NCI-H82 (cell line): Measurements from ENCODE around the gene C1S.
"Not testable (repeated sequence)": the region's sequence is repeated elsewhere in the genome, so short reads cannot be mapped to it uniquely, and the experiment has no call there.

ENCODE experiments used
- DNase-seq: peaks from one replicate; lab custom pipeline; 2025; lab: John Stamatoyannopoulos, UW

Gene C1S

GRCh38 chr12:7046383-7047105 is 14.0 kb upstream of the C1S start:
- DNase-seq = no peak

- DNase-seq = no peak
These were observed 13.2 kb upstream of the C1S start for GRCh38 chr12:7047306-7047705.

GRCh38 chr12:7049445-7049951 is 11.0 kb upstream of the C1S start:
- not testable (repeated sequence) for DNase-seq

- not testable (repeated sequence) for DNase-seq
These were observed 10.5 kb upstream of the C1S start for GRCh38 chr12:7049973-7050372.

- DNase-seq = no peak
These were observed 5.6 kb upstream of the C1S start for GRCh38 chr12:7054925-7055324.

DNA sequence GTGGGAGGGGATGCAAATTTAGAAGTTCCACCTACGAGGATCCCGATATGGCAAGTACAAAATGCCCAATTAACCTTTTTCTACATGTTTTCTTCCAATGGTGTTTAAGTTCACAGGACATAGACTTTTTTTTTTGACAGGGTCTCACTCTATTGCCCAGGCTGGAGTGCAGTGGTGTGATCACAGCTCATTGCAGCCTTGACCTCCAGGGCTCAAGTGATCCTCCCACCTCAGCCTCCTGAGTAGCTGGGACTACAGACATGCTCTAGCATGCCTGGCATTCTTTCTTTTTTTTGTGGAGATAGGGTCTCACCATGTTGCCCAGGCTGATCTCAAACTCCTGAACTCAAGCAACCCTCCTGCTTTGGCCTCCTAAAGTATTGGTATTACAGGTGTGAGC is 4.8 kb upstream of the C1S start:
- DNase-seq = not testable (repeated sequence)

DNA sequence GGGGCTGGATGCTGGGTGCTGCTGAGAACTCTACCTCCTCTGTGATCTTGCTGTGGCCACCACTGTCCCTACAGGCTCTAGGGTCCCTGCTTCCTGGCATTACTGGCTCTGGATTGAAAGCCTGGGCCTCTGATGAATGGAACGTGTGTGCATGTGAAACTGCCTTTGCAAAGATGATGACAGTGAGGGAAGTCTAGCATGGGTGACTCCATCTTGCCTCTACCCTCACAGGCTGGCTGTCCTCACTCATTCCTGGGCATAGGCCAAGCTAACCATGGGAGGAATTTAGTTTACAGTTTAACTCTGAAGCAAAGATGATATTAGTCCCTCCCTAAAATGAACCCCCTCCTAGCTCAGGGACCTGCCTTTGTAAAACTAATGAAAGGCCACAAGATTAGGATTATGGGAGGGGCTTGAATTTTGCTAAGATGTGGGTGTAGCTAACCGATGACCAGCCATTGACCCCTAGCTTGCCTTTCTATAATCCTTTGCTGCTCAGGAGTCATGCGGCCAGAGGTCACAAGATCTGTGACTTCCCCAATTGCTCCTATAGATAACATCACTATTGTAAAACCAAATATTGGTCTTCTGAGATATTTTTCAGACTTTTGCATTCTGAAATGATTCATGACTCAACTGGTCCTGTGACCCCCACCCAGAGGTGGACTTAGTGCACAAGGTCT is 2.2 kb upstream of the C1S start:
- no peak for DNase-seq

DNA sequence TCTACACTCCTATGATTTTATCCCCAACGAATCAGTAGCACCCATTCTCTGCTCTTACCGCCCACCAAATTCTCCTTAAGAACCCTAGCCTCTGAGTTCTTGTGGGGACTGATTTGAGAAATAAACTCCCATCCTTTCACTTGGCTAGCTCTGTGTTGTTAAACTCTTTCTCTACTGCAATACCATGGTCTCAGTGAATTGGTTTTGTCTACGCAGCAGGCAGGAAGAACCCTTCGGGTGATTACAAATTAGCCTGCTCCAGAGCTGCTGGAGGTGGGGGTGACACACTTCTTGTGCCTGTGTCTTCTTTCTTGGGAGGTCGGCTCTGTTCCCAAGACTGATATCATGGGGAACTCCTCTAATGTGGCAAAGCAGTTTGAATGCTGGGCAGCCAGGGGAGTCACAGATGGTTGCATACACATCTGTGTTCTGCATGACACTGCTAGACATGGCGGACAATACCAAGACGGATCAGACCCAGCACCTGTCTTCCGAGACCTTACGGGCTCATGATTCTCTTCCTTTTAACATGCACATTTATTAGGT is 1.6 kb upstream of the C1S start:
- DNase-seq = no peak

DNA sequence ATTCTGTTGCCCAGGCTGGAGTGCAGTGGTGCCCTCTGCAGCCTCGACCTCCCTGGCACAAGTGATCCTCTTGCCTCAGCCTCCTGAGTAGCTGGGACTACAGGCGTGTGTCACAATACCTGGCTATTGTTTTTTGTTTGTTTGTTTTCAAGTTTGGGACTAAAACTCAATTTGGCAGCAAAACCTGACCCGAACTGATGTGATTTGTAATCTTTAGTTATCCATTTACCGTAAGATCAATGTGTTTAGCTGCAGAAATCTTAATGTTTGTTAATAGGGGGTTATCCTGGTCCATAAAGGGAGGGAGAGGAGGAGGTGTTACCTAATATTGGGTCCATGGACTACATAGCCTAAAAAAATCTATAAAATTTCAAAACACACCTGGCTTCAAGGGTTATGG is 738 bp upstream of the C1S start:
- no peak for DNase-seq

DNA sequence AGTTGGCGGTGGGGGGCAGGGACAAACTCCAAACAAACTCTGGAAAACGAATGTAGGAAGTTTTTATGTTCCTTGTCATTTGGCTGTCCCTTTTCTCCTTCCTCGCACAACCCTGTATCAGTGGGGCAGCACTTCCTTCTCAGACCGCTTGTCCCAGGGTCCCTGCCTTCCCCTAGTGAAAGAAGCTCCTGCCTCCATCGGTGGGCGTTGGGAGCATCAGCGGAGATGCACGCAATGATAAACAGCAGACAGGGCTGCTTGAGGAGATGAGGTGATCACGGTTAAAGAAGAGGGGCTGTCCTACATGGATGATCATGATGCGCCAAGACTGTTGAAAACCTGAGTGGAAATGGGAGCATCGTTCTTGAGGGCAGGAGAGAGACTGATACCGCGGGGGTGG is 620 bp downstream of the C1S start:
- no peak for DNase-seq

DNA sequence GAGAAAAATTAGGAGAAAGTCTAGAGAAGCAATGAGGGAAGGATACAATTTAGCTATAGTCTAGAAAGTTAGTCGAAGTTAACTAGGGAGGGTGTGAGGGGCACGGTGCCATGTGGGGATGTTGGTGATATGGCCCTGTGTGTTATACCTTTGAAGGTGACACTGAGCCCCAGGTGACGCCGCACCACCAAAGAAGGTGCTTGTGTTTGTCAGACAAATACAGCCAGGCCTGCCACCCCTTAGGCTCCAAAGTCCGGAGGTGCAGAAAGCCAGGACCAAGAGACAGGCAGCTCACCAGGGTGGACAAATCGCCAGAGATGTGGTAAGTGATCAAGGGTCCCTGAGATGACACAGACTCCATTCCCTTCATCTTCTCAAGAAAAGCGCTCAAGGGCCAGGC is 1.1 kb downstream of the C1S start:
- no peak for DNase-seq

GRCh38 chr12:7064516-7064915 is 4.0 kb downstream of the C1S start:
- no peak for DNase-seq

DNA sequence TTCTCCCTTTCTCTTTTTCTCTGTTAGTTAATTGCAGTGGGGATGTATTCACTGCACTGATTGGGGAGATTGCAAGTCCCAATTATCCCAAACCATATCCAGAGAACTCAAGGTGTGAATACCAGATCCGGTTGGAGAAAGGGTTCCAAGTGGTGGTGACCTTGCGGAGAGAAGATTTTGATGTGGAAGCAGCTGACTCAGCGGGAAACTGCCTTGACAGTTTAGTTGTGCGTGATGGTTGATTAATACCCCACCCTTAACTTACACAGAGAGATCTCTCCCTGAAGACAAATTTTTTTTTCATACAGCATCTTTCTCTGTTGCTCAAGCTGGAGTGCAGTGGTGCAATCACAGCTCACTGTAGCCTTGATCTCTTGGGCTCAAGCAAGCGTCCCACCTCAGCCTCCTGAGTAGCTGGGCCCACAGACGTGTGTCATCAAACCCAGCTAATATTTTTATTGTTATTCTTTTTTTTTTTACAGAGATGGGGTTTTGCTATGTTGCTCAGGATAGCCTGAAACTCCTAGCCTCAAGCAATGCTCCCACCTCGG is 4.6 kb downstream of the C1S start:
- DNase-seq = no peak

DNA sequence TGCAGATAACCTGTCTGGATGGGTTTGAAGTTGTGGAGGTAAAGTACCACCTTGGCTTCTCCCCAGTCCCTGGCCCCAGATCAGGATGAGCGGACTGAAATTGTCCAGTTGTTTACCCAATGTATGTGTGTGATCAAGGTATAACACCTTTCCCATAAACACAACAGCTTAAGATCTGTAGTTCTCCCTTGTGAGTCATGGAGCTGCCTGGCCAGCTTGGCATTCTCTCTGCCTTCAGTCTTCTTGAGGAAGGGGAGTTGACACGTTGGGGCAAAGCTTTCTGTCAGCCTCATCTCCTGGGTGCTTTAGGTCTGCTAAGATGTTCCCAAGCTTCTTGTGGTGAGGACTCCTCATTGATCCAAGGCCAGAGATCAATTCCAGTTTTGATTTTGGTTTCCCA is 6.1 kb downstream of the C1S start:
- DNase-seq = no peak

DNA sequence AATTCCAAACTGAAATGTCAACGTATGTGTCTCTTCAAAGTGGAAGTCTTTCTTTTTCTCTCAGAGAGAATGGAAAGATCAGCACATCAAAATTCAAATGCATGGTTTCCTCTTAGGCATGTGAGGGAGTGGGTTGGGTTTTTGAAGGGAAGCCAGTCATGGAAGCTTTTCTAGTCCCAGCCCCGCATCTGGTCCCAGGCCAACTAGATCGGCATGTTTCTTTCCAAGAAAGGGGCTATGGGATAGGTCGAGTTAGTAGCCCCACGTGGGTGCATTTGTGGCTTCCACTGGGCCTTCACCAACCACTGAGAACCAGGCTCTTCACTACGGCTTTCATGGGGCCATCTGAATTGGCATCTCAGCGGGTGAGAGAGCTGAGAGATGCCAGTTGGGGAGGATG is 6.6 kb downstream of the C1S start:
- no peak for DNase-seq

DNA sequence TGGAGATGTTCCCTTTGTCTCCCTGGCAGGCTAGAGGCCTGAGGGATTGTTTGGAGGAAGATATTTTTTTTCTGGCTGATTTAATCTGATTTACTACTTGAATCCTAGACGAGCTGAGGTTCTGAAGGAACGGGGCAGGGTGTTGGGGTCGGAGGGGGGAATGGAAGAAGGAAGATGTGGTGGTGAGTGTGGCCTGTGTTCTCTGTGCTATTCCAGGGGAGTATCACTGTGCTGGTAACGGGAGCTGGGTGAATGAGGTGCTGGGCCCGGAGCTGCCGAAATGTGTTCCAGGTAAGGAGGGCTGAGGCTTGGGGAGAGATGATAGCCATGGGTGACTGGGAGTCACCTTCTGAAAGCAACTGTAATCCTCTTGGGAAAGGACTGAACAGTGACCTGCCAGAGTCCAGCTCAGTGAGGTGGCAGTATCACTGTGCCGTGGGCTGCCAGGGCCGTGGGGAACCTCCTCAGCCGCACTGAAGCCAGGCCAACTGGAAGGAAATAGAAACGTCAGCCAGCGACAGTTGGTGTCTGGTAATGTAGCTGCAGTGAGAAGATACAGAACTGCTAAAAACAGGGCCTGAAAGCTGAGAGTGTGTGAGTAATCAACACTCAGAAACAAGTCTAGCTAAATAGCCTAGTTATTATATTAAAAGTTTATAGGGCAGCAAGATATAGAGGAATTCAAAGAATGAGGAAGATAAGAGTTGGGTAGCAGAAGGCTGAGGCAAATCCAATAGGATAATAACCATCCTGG is 7.9 kb downstream of the C1S start:
- DNase-seq = no peak

DNA sequence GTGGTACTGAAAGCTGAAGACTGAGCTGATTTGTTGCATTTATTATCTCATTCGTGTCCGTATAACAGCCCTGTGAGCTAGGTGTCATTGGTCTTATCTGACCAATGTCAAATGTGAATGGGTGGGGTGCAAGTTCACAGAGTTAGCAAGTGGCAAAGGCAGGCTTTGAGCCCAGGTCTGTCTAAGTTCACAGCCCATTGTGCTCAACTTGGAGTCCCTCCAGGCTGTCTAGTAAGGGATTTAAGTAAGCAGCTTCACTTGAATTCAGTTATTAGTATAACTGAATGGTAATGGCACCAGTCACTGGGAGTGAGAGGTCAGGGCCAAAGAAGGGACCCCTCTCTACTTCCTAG is 8.5 kb downstream of the C1S start:
- DNase-seq = no peak

DNA sequence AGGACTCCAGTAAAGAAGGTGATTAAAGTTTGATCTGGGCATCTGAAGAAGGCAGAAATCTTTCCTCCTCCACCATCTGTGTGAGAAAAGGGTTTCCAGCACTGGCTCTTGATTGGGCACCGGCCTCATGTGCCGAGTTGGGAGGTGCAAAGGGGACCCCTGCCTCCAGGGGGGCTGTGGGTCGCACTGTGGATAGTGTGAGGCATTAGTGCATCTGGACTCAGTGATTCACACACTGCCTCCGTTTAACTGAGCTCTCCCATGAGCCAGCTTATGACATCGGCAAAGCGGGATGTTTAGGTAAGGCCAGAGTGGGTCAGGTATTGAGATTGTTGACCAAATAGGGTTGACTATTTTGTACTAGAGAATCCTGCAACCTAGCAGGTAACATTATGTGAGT is 8.9 kb downstream of the C1S start:
- DNase-seq = no peak

- DNase-seq = no peak
These were observed 11.5 kb downstream of the C1S start for GRCh38 chr12:7072035-7072434.

DNA sequence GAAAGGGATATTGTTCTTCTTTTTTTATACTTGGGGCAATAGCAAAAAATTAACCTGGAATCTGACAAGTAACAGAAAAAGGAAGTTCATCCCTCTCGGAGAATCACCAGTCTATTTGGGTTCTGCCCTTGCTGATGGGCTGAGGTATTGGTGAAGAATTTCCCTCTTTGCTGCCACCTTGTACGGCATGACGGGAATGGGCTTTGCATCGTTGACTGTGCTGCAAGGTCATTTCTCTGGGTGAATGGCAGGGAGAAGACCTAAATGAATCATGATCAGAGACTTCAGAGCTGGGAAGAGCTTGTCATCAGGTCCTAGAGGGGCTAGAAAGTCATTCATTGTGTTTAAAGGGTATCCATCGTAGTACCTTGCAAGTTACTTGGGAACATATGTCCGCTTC is 12.0 kb downstream of the C1S start:
- no peak for DNase-seq

DNA sequence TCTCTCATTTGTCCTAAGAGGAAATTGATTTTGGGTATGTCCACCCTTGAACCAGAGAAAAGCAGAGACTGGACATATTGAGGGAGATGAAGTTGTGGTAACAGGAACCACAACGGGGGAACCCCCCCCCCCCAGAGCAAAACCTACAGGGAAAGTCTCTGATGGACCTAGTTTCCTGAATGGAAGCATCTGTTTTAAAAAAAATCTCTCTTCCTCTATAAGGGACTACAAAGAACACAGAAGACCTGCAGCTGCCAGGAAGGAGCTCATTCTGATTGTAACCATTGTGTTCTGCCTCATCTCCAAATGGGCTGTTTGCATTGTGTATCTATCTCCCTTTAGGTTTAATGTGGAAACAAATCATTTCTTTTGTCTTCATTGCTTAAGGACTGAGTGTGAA is 13.4 kb downstream of the C1S start:
- DNase-seq = no peak

- no peak for DNase-seq
These were observed 15.0 kb downstream of the C1S start for GRCh38 chr12:7075518-7075917.

GRCh38 chr12:7075939-7076338 is 15.4 kb downstream of the C1S start:
- DNase-seq = no peak
